22Rv1 (cell line): ENCODE data around the gene DERL2.

Experiments
- ZFX ChIP-seq: fragments of 450-650 bp; IDR thresholded peaks from 2 replicates; pipeline ENCODE4 v1.6.1; 2017; ENCODE audit warnings: antibody characterized with exemption, borderline replicate concordance
- TF ChIP-seq, protein P1 (sequence below): fragments of 450-650 bp; IDR thresholded peaks from 2 replicates; pipeline ENCODE4 v1.5.1; 2017; ENCODE audit warnings: mild to moderate bottlenecking

DNA sequence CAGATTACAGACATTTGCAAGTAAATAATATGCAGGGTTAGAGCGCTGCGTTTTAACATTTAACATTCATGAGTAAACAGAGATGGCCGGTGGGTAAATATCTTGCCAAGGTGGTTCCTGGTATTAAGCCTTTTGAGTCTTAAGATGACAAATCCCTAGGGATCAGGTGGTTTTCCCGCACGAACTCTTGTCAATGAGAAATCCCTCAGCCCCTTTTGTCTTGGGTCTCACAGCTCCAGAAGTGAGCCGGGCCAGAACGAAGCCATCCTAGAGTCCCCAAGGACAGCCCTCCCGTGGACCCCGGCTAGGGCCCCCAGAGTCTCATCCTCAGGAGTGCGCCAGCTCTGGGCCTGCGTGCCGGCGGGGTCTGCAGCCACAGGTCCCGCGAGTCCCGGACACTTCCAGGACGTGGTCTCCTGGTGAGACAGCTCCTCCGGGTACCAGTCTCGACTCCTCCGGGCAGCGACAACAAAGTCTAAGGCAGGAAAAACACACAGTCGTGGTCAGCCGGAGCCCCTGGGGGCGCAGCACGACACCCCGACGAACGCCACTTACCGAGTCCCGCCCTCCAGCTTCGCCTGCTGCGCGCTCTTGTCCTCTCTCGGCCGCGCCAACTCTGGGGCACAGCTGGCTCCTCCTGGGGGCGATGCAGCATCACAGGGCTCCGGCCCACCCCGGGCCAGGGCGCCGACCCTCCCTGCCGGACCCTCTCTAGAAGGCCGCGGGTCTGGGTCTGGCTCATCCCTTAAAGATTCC is 13.7 kb upstream of the DERL2 start:
- TF ChIP-seq, protein P1, sequence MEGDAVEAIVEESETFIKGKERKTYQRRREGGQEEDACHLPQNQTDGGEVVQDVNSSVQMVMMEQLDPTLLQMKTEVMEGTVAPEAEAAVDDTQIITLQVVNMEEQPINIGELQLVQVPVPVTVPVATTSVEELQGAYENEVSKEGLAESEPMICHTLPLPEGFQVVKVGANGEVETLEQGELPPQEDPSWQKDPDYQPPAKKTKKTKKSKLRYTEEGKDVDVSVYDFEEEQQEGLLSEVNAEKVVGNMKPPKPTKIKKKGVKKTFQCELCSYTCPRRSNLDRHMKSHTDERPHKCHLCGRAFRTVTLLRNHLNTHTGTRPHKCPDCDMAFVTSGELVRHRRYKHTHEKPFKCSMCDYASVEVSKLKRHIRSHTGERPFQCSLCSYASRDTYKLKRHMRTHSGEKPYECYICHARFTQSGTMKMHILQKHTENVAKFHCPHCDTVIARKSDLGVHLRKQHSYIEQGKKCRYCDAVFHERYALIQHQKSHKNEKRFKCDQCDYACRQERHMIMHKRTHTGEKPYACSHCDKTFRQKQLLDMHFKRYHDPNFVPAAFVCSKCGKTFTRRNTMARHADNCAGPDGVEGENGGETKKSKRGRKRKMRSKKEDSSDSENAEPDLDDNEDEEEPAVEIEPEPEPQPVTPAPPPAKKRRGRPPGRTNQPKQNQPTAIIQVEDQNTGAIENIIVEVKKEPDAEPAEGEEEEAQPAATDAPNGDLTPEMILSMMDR = no peak
- no peak for TF ChIP-seq ZFX
